Naive B cell (primary cell): ENCODE results near the gene PANK2. TPM values are rescaled to one million over a fixed set of nuclear protein-coding genes. Genes with fewer than 3 reads are reported as not detected.
A peak's percentile ranks its signal among the peaks of the same experiment; 100 is the strongest.
"Not testable (repeated sequence)": the region's sequence is repeated elsewhere in the genome, so short reads cannot be mapped to it uniquely, and the experiment has no call there.

Experiments used
- ATAC-seq, 2 donors: fragments of 150-1000 bp; cut with Tn5 transposase; 2 replicates each; pipeline ENCODE4 v1.10.0; 2021; ENCODE audit warnings: low read depth in 2 of 2, mild to moderate bottlenecking in 2 of 2, moderate library complexity in 2 of 2
- DNase-seq: peaks from one replicate; pipeline ENCODE4 v3.0.0; 2022
- H3K27ac Mint-ChIP-seq, 6 donors: one replicate each; pipeline ENCODE4 v1.8.0; 2020 to 2022; ENCODE audit warnings: mild to moderate bottlenecking in 6 of 6, mixed read lengths in 6 of 6, moderate library complexity in 5 of 6, inconsistent platforms in 2 of 6
- H3K27me3 Mint-ChIP-seq, 3 donors: one replicate each; pipeline ENCODE4 v1.8.0; 2021 to 2022; ENCODE audit warnings: mixed read lengths in 3 of 3, mild to moderate bottlenecking in 1 of 3
- H3K36me3 Mint-ChIP-seq, 2 donors: one replicate each; pipeline ENCODE4 v1.8.0; 2020 to 2022; ENCODE audit warnings: mixed read lengths in 2 of 2, inconsistent platforms in 1 of 2, mild to moderate bottlenecking in 1 of 2
- H3K4me1 Mint-ChIP-seq, 3 donors: one replicate each; pipeline ENCODE4 v1.8.0; 2020 to 2022; ENCODE audit warnings: mixed read lengths in 3 of 3, inconsistent platforms in 1 of 3, mild to moderate bottlenecking in 1 of 3, moderate library complexity in 1 of 3
- H3K4me3 Mint-ChIP-seq, 8 donors: one replicate each; pipeline ENCODE4 v1.8.0; 2020 to 2022; ENCODE audit warnings: mild to moderate bottlenecking in 8 of 8, mixed read lengths in 8 of 8, moderate library complexity in 8 of 8, inconsistent platforms in 2 of 8
- H3K9me3 Mint-ChIP-seq, 7 donors: one replicate each; pipeline ENCODE4 v1.8.0; 2020 to 2022; ENCODE audit warnings: mixed read lengths in 7 of 7, mild to moderate bottlenecking in 5 of 7, inconsistent platforms in 2 of 7, moderate library complexity in 1 of 7
- polyA plus RNA-seq, 6 donors: library from polyadenylated mRNA; unstranded; fragments of 300-500 nt; fragmentation: Illumina TruSeq; gene quantifications; one replicate each; pipeline ENCODE4 v1.2.3, GENCODE V29; 2021; ENCODE audit warnings: low read depth in 6 of 6

PANK2 gene
- polyA plus RNA-seq, 6 donors from 2014 or later: 34.8 to 57.7 (median 45.9) TPM

- Mint-ChIP-seq H3K36me3 (peaks cover 4 to 10% of the 10 kb centered on the region in 2 donors), H3K27ac (peak overlapping the region in 5 of 6 donors; percentile 16 to 89 (median 57)), H3K9me3 (no peaks in the 10 kb centered on the region), H3K27me3 (no peaks in the 10 kb centered on the region), H3K4me1 (peaks cover 6 to 17% (median 11%) of the 10 kb centered on the region in 3 donors), H3K4me3 (no peak overlapping the region)
- no peak for DNase-seq
- no peak for ATAC-seq
These were observed 38.5 kb downstream of the PANK2 start for GRCh38 chr20:3927486-3928291.

- no peaks in the 10 kb centered on the region for H3K27me3 Mint-ChIP-seq
- DNase-seq (no peak), ATAC-seq (no peak)
- H3K4me3 Mint-ChIP-seq: no peak overlapping the region
- H3K36me3 Mint-ChIP-seq: no peaks in the 10 kb centered on the region
- peaks cover 10 to 29% (median 15%) of the 10 kb centered on the region in 3 donors for H3K4me1 Mint-ChIP-seq
- H3K9me3 Mint-ChIP-seq: no peaks in the 10 kb centered on the region
- peak overlapping the region in 1 of 6 donors; percentile 13 for H3K27ac Mint-ChIP-seq
These were observed 40.5 kb downstream of the PANK2 start for GRCh38 chr20:3929713-3930060.

GRCh38 chr20:3930265-3931206 lies 41.3 kb downstream of the PANK2 start:
- DNase-seq: no peak
- Mint-ChIP-seq H3K27ac (peak overlapping the region in 3 of 6 donors; percentile 41 to 69 (median 42)), H3K4me1 (peaks cover 10 to 29% (median 15%) of the 10 kb centered on the region in 3 donors), H3K27me3 (no peaks in the 10 kb centered on the region), H3K4me3 (no peak overlapping the region), H3K36me3 (no peaks in the 10 kb centered on the region), H3K9me3 (no peaks in the 10 kb centered on the region)
- ATAC-seq: no peak

GRCh38 chr20:3931664-3932063 lies 42.5 kb downstream of the PANK2 start:
- DNase-seq (no peak), ATAC-seq (no peak)
- H3K27me3 Mint-ChIP-seq: no peaks in the 10 kb centered on the region
- no peaks in the 10 kb centered on the region for H3K9me3 Mint-ChIP-seq
- H3K36me3 Mint-ChIP-seq: no peaks in the 10 kb centered on the region
- no peak overlapping the region for H3K27ac Mint-ChIP-seq
- H3K4me1 Mint-ChIP-seq: peaks cover 9 to 29% (median 10%) of the 10 kb centered on the region in 3 donors
- no peak overlapping the region for H3K4me3 Mint-ChIP-seq

- H3K4me3 Mint-ChIP-seq: no peak overlapping the region
- peaks cover 0 to under 1% (median 0%) of the 10 kb centered on the region in 7 donors for H3K9me3 Mint-ChIP-seq
- ATAC-seq: no peak
- H3K27ac Mint-ChIP-seq: peak overlapping the region in 1 of 6 donors; percentile 39
- DNase-seq: no peak
- peaks cover 9 to 29% (median 10%) of the 10 kb centered on the region in 3 donors for H3K4me1 Mint-ChIP-seq
- no peaks in the 10 kb centered on the region for H3K27me3 Mint-ChIP-seq
- H3K36me3 Mint-ChIP-seq: no peaks in the 10 kb centered on the region
These were observed 43.1 kb downstream of the PANK2 start for GRCh38 chr20:3932277-3932676.

GRCh38 chr20:3932681-3933080 lies 43.5 kb downstream of the PANK2 start:
- no peak for ATAC-seq
- Mint-ChIP-seq H3K4me1 (peaks cover 9 to 29% (median 10%) of the 10 kb centered on the region in 3 donors), H3K9me3 (peaks cover 0 to 2% (median 0%) of the 10 kb centered on the region in 7 donors), H3K27me3 (no peaks in the 10 kb centered on the region), H3K36me3 (no peaks in the 10 kb centered on the region), H3K4me3 (no peak overlapping the region), H3K27ac (peak overlapping the region in 1 of 6 donors; percentile 39)
- DNase-seq: no peak

GRCh38 chr20:3933218-3933617 lies 44.0 kb downstream of the PANK2 start:
- H3K27ac Mint-ChIP-seq: peak overlapping the region in 2 of 6 donors; percentile 9 to 50
- H3K4me3 Mint-ChIP-seq: no peak overlapping the region
- DNase-seq (no peak), ATAC-seq (peak in 1 of 2 donors; percentile 40)
- H3K9me3 Mint-ChIP-seq: peaks cover 0 to 5% (median 0%) of the 10 kb centered on the region in 7 donors
- H3K36me3 Mint-ChIP-seq: no peaks in the 10 kb centered on the region
- H3K4me1 Mint-ChIP-seq: peaks cover 5 to 25% (median 6%) of the 10 kb centered on the region in 3 donors
- H3K27me3 Mint-ChIP-seq: no peaks in the 10 kb centered on the region

- Mint-ChIP-seq H3K36me3 (peaks cover 0 to 6% of the 10 kb centered on the region in 2 donors), H3K4me1 (peaks cover 5 to 24% (median 6%) of the 10 kb centered on the region in 3 donors), H3K27me3 (no peaks in the 10 kb centered on the region), H3K27ac (no peak overlapping the region), H3K4me3 (no peak overlapping the region), H3K9me3 (peaks cover 0 to 11% (median 0%) of the 10 kb centered on the region in 7 donors)
- DNase-seq: no peak
- no peak for ATAC-seq
These were observed 45.4 kb downstream of the PANK2 start for GRCh38 chr20:3934624-3935023.

GRCh38 chr20:3935295-3935955 lies 46.2 kb downstream of the PANK2 start:
- no peaks in the 10 kb centered on the region for H3K27me3 Mint-ChIP-seq
- no peak for DNase-seq
- ATAC-seq: no peak
- peaks cover 5 to 22% (median 6%) of the 10 kb centered on the region in 3 donors for H3K4me1 Mint-ChIP-seq
- no peak overlapping the region for H3K27ac Mint-ChIP-seq
- peaks cover 0 to 11% (median 2%) of the 10 kb centered on the region in 7 donors for H3K9me3 Mint-ChIP-seq
- H3K4me3 Mint-ChIP-seq: peak overlapping the region in 1 of 8 donors; percentile 15
- peaks cover 6 to 9% of the 10 kb centered on the region in 2 donors for H3K36me3 Mint-ChIP-seq

GRCh38 chr20:3935956-3936340 lies 46.8 kb downstream of the PANK2 start:
- H3K36me3 Mint-ChIP-seq: peaks cover 10 to 13% of the 10 kb centered on the region in 2 donors
- H3K9me3 Mint-ChIP-seq: peaks cover 0 to 11% (median 2%) of the 10 kb centered on the region in 7 donors
- ATAC-seq (no peak), DNase-seq (no peak)
- H3K27ac Mint-ChIP-seq: no peak overlapping the region
- H3K4me1 Mint-ChIP-seq: peaks cover 5 to 17% (median 6%) of the 10 kb centered on the region in 3 donors
- H3K4me3 Mint-ChIP-seq: no peak overlapping the region
- no peaks in the 10 kb centered on the region for H3K27me3 Mint-ChIP-seq

GRCh38 chr20:3937618-3938017 lies 48.4 kb downstream of the PANK2 start:
- no peaks in the 10 kb centered on the region for H3K27me3 Mint-ChIP-seq
- no peak overlapping the region for H3K27ac Mint-ChIP-seq
- peaks cover 5 to 14% (median 6%) of the 10 kb centered on the region in 3 donors for H3K4me1 Mint-ChIP-seq
- H3K4me3 Mint-ChIP-seq: no peak overlapping the region
- ATAC-seq (no peak), DNase-seq (no peak)
- peaks cover 0 to 11% (median 2%) of the 10 kb centered on the region in 7 donors for H3K9me3 Mint-ChIP-seq
- peaks cover 10 to 21% of the 10 kb centered on the region in 2 donors for H3K36me3 Mint-ChIP-seq

- Mint-ChIP-seq H3K4me3 (no peak overlapping the region), H3K9me3 (peaks cover 0 to 11% (median 2%) of the 10 kb centered on the region in 7 donors), H3K27ac (peak overlapping the region in 1 of 6 donors; percentile 47), H3K4me1 (peaks cover 0 to 1% (median 0%) of the 10 kb centered on the region in 3 donors), H3K27me3 (no peaks in the 10 kb centered on the region), H3K36me3 (peaks cover 10 to 21% of the 10 kb centered on the region in 2 donors)
- DNase-seq: no peak
- no peak for ATAC-seq
These were observed 51.7 kb downstream of the PANK2 start for GRCh38 chr20:3940905-3941304.

GRCh38 chr20:3946666-3947065 lies 57.5 kb downstream of the PANK2 start:
- not testable (repeated sequence) for H3K27me3 Mint-ChIP-seq, ATAC-seq, H3K4me1 Mint-ChIP-seq, H3K4me3 Mint-ChIP-seq, H3K27ac Mint-ChIP-seq, H3K36me3 Mint-ChIP-seq, DNase-seq, H3K9me3 Mint-ChIP-seq
